HG03135 (cell line): ENCODE results near the gene TAAR6.
A peak's percentile ranks its signal among the peaks of the same experiment; 100 is the strongest.
"Not testable (repeated sequence)": the region's sequence is repeated elsewhere in the genome, so short reads cannot be mapped to it uniquely, and the experiment has no call there.

Experiments
- ATAC-seq: cut with Tn5 transposase; IDR thresholded peaks from one replicate; pipeline ENCODE4 v1.9.1; 2021; ENCODE audit warnings: mild to moderate bottlenecking, moderate library complexity; ENCODE audit not compliant: unreplicated experiment

The TAAR6 gene, protein sequence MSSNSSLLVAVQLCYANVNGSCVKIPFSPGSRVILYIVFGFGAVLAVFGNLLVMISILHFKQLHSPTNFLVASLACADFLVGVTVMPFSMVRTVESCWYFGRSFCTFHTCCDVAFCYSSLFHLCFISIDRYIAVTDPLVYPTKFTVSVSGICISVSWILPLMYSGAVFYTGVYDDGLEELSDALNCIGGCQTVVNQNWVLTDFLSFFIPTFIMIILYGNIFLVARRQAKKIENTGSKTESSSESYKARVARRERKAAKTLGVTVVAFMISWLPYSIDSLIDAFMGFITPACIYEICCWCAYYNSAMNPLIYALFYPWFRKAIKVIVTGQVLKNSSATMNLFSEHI

DNA sequence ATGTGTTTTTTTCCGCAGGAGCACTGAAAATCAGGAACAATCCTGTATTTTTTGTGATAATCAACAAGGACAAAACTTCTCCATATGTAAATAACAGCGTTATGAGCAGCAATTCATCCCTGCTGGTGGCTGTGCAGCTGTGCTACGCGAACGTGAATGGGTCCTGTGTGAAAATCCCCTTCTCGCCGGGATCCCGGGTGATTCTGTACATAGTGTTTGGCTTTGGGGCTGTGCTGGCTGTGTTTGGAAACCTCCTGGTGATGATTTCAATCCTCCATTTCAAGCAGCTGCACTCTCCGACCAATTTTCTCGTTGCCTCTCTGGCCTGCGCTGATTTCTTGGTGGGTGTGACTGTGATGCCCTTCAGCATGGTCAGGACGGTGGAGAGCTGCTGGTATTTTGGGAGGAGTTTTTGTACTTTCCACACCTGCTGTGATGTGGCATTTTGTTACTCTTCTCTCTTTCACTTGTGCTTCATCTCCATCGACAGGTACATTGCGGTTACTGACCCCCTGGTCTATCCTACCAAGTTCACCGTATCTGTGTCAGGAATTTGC, at the start of gene TAAR6:
Gene TAAR6 (plus strand): TSS at position 102 of the 557 bp plus-strand sequence. CDS start 0 bp downstream, at position 102.
- no peak for ATAC-seq

DNA sequence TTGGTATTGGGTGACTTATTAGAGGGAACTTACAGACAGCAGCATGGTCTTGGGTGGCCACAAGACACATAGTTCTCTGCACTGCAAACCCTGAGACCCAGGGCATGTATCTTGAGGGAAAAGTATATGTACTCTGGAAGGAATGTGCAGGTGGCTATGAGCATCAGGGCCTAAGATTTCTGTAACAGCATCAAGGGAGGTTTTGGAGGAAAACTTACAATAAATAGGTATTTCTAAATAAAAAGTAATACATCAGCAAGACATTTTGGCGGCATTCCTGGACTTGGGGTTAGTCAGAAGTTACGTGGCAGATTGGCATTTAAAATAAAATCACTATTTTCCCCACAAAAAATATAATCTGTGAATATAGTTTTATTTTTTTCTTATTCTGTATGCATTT, 49.2 kb upstream of the TAAR6 start:
- ATAC-seq = no peak

DNA sequence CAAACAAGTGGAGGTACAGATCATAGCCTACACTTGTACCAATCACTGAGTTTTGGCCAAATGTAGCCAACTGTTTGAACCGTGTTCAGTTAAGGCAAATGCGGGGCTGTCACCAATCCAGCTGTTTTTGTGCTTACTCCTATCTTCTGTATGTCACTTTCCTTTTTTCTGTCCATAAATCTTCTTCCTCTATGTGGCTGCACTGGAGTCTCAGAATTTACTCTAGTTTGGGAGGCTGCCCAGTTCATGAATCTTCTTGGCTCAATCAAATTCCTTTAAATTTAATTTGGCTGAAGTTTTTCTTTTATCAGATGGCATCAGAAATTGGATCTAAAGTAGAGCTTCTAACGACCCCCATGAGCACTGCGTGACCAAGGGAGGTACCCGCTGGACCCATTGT, 45.5 kb upstream of the TAAR6 start:
- no peak for ATAC-seq

DNA sequence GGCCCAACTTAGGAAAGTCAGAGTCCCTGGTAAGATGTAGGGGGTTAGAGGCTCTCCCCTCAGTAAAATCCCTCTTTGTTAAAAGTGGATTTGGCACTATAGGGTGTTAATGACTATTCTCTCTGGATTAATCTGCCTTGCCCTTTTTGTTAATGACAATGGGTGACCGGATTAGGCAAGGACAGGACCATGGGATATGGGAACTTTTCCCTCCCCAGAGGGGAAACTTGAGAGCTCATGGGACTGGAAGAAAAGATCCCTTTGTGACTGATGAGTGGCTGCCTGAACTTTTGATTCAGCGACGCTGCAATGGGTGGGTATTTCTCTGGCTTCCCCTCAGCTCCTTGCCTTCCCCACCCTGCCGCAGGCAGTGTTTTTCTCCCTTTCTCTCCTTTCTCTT, 44.3 kb upstream of the TAAR6 start:
- ATAC-seq = no peak

DNA sequence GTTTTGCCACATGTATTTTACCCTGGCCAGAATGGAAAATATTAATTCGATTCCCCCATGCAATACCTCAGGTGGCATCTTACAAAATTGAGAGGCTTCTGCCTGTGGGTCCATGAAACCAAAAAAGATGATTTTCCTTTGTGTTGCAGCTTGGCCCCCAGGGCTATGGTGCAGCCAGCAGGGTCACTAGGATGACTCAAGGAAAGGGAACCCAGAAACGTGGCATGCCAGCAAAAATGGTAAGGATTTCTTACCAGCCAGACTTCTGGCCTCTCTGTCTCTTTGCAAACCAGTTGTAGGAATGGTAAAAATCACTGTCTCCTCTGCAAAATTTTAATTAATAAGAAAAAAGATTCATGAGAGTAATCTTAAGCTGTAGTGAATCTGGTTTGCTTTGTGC, 43.7 kb upstream of the TAAR6 start:
- ATAC-seq = no peak

DNA sequence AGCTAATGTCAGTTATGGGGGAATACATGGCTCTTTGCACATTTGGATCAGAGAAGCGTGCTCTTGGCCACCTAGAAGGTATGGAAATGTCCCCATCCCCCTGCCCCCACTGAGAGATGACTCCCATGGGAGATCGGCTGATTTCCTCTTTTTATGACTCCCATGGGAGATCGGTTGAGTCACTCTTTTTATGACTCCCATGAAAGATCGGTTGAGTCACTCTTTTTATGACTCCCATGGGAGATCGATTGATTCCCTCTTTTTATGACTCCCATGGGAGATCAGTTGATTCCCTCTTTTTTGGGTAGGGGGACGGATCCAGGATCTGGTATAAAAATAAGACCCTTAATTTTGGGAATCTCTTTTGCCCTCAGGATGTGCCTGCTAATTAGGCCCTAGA, 42.3 kb upstream of the TAAR6 start:
- ATAC-seq = no peak

DNA sequence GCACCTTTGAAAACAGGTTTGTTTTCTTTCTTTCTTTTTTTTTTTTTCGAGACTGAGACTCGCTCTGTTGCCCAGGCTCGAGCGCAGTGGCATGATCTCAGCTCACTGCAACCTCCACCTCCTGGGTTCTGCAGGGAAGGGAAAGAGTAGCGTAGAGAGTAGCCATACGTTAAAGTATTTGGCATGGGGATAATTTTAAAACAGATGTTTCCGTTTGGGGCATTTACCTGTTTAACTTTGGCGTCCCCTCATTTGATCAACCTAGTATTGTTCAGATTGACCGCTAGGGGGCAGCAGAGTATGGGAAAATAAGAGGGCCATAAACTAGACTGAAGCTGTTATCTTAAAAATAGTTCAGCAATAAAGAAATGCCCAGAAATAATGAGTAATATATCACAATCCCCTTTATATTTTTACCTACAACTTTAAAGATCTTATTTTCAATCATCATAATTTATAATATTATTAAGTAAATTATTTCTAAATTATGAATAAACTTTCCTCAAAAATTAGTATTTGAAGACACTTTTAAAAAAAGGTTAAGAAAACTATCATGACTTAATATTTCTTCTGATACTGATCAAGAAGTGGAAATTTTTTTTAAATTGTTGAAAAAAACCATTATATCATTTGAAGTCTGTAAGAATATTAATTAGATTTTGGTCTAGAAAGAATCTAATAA, 39.7 kb upstream of the TAAR6 start:
- ATAC-seq = peak; percentile 91

DNA sequence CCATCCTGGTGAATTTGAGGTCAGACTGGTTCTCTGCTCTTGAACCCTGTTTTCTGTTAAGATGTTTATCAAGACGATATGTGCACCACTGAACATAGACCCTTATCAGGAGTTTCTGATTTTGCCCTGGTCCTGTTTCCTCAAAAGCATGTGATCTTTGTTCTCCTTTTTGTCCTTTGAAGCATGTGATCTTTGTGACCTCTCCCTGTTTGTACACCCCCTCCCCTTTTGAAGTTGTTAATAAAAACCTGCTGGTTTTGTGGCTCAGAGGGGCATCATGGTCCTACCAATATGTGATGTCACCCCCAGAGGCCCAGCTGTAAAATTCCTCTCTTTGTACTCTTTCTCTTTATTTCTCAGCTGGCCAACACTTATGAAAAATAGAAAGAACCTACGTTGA, 35.6 kb upstream of the TAAR6 start:
- not testable (repeated sequence) for ATAC-seq

DNA sequence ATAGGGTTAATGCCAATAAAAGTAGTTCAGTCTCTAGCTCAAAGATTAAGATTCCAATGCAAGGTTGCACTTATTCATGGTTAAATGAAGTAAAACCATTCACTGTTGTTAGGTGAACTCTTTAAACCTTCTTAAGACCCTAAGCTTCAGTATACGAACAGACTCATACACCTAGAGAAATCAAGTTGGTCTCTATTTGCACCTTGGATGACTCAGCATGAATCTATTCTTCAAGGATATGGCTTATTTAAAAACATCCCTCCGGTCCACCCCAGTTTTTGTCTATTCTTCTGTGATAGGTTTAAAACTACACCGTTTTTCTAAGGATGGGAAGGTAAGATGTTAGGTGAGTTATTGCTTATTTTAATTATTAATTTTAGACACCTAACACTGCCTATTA, 33.0 kb upstream of the TAAR6 start:
- no peak for ATAC-seq

DNA sequence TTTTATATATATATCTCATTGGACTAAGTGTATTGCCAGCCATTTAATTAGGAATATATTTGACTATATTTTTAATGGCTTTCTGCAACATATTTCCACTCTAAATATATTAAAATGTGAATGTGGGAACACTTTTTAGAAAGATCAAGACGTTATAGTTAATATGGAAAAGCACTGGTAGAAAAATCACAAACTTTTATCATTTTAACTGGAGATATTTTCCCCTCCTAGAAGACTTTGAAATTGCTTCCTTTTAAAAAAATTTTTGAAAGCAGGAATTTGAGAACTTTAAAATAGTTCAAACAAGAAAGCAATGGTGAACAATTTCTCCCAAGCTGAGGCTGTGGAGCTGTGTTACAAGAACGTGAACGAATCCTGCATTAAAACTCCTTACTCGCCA, 32.1 kb upstream of the TAAR6 start, which contains the start of gene TAAR9:
Gene TAAR9 (plus strand): TSS at position 301 of the 400 bp plus-strand sequence. CDS start 13 bp downstream, at position 314.
- ATAC-seq = no peak

DNA sequence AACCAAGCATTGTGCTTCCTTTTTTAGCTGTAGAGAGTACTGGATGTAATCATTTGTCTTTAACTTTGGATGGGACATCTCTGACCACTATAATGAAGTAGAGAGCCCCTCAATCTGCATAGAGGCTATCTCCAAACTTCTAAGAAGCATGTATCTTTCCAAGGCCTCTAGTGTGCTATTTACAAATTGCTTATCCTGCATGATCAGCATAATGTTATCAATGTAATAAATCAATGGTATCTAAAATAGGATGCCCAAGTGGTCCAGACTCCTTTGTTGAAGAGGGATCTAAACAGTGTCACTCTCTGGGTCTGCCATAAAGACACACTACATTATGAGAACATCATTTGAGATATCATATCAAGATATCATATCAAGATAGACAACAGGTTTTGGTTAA, 25.3 kb upstream of the TAAR6 start:
- no peak for ATAC-seq

DNA sequence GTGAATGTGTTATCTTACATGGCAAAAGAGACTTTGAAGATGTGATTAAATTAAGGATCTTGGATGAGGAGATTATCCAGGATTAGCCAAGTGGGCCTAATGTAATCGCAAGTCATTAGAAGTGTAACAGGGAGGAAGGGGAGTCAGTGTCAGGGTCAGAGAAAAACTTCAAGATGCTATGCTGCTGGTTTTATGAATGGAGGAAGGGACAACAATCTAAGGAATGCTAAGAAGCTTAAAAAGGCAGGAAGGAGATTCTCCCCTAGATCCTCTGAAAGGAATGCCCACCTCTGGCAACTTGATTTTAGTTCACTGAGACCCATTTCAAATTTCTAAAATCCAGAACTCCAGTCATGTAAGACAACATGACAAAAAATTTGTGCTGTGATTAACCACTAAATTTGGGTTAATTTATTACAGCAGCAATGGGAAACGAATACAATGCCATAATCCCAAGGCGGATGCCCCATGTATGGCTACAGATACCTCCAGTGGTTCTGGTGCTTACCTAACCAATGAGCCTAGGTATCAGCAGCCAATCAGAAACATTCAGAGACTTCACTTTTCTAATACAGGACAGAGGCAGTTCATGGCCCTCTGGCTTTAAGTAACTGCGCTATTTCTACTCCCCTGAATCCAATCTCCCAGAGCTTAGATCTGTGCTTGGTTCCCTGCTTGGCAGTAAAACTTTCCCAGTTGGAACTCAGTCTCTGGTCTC, 21.2 kb upstream of the TAAR6 start:
- no peak for ATAC-seq

DNA sequence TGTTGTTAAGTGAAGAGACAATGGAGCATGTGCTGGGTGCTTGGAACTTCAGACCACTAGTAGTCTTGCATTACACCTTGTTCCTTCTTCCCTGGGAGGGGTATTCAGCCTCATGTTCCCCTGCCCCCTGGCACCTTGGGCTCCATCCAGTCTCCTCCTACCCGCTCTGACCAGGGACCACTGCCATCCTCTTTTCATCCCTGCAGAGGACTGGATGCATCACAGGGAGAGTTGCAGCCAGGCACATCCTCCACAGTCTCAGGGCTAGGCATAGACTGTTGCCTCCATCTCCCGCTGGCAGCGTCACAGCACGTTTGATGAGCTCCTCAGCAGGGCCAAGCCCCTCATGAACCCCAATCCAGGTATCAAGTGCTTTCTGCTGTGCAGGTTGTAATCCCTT, 18.9 kb upstream of the TAAR6 start:
- ATAC-seq = no peak

DNA sequence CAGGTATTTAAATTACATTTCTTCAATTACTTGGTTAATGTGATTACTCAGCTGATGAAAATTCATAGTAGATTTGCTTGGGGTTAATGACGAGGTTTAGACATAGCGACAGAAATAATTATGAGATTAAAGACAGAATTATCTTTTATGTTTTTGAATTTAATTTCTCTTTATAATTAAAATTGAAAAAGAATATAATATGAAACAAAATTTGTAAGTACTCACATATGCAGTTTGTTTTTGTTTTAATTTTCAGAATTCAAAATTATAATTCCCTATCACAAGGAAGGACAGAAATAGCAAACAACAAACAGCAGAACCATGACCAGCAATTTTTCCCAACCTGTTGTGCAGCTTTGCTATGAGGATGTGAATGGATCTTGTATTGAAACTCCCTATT, 17.8 kb upstream of the TAAR6 start, which contains the start of gene TAAR8:
Gene TAAR8 (plus strand): TSS at position 301 of the 400 bp plus-strand sequence. CDS start 21 bp downstream, at position 322.
- no peak for ATAC-seq

DNA sequence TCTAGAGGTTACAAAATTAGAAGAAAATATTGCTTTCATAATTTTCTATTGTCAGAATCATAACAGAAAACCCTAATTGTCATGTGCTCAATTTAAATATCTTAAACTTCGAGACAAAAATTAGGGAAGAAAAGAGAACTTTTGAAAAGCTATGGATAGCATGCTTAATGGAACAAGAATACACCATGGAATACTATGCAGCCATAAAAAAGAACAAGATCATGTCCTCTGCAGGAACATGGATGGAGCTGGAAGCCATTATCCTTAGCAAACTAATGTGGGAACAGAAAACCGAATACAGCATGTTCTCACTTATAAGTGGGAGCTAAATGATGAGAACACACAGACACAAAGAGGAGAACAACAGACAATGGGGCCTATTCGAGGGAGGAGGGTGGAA, 10.0 kb upstream of the TAAR6 start:
- ATAC-seq = not testable (repeated sequence)

DNA sequence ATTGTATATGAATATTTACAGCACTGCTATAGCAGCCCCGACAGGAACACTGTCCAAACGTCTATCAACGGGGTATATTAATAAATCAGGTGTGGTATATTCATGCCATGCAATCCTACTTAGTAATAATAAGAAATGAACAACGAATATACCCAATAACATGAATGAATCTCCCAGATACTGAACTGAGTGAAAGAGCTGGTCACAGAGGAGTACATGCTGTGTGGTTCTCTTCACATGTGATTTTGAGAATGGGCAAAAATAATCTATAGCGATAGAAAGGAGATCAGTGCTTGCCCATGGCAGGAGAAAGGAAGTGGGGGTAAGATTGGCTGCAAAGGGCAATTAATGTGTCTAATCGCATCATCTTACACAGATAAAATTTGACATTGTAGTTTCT, 3.7 kb upstream of the TAAR6 start:
- no peak for ATAC-seq

DNA sequence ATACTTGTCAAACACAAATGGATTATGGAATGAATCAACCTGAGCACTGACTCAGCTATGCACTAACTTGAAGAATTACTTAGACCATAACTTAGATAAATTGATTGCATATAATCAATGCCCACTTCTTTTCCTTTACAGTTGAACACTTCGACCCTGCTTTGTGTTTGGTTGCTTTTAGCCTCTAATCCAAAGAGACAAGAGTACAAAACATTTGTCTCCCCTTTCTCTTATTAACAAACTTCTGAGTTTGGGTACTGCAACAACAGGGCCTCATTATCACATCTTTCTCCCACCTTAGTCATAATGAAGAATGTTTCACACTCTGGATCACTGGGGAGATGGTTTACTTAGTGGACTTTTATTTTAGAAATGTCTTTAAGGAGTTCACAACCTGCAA, 2.6 kb upstream of the TAAR6 start:
- ATAC-seq = no peak

DNA sequence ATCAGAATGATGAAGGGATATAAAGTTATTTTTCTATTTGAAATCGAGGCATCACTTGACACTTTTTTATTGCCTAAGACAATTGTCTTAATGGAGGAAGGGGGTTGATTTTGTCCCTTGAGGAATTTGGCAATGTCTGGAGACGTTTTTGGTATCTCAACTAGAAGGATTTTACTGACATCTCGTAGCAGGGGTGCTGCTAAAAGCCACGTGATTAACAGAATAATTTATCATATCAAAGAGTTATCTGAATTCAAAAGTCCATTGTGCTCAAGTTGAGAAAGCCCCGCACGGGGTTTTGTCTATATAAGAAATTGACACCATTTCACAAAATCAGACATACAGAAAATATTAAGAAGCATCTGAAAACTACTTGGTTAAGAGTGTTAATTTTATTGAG, 1.5 kb upstream of the TAAR6 start:
- ATAC-seq = no peak

DNA sequence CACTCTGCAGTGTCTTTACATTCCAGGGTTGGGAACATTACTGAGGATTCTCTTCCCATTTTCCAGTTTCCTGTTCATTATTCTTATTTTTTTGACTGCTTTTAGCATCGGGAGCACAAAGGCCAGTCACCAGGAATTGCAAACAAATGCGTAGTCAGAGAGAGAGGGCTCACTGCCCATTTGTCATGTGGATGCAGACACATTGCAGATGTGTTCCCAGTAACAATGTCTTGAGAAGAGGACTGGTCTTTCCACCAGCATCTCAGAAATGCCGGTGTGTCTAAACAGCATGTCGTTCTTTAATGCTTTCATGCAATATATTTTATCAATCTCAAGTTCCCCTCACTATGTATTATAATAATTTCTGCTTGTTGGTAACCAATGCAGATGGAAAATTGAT, 952 bp upstream of the TAAR6 start:
- no peak for ATAC-seq

DNA sequence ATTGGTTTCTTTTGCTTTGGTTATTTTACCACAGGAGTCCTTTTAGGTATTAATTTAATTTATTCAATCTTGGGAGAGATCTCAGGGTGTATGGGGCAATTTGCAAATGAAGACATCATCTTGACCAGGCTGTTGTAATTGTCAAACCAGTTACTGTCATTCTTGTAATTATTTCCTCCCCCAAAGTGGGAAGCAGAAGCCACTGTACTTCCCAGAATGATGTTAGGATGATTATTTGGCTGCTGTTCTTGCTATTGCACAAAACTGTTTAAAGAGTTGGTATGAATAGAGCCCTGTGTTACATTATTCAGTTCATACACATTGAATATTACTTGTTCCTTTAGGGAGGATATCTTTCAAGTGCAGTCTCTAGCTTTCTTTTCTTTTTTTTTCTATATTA, 1.7 kb downstream of the TAAR6 start:
- ATAC-seq = no peak

DNA sequence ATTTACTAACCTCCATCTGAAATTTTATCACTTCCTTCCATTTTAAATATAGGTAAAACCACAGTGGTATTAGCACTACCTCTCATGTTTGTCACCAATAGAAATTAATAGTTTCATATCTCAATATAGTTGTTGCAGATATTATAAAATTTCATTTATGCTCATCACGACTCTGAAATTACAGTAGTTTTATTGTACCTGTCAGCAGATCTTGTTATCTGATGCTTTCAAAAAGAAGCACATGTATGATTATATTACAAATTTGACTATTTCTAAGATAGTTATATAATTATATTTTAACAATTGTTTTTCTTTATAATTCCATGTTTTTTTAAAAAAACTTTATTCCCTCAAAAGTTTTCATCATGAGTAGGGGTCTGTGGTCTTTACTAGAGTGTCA, 14.6 kb downstream of the TAAR6 start:
- no peak for ATAC-seq
